T-cell (primary cell): ENCODE measurements around the gene ITIH1. TPM values are rescaled to one million over a fixed set of nuclear protein-coding genes. Genes with fewer than 3 reads are reported as not detected.

Source experiments
- ATAC-seq, 4 experiments: fragments of 200-7000 bp in 3 of 4; fragments of 150-1000 bp in 1 of 4; cut with Tn5 transposase; replicated peaks in 1 of 4; 1 replicate in 3 of 4; 2 replicates in 1 of 4; pipeline ENCODE4 v1.10.0; 2021; ENCODE audit warnings: moderate library complexity in 3 of 4, mild to moderate bottlenecking in 2 of 4, moderate number of reproducible peaks in 1 of 4
- CTCF ChIA-PET, 2 donors: fragments of 300-600 bp; sonication (Branson Sonifier 250); formaldehyde crosslinking; loops; one replicate each; lab custom pipeline; 2022; ENCODE audit warnings: antibody characterized with exemption in 2 of 2; lab: Charles Lee
- POLR2A ChIA-PET, 2 donors: fragments of 300-600 bp; sonication (Branson Sonifier 250); formaldehyde crosslinking; loops; one replicate each; lab custom pipeline; 2022; ENCODE audit warnings: antibody characterized with exemption in 2 of 2; lab: Charles Lee
- DNase-seq, 35 experiments: peaks; one replicate each; pipeline versions ENCODE4 v3.0.0 to v3.0.0-alpha.2; 2013 to 2023
- H3K27ac ChIP-seq: one replicate; pipeline ENCODE4 v1.5.1; 2013; ENCODE audit warnings: low read length
- H3K27me3 ChIP-seq, 2 experiments: replicated peaks in 1 of 2; 1 replicate in 1 of 2; 2 replicates in 1 of 2; pipeline versions ENCODE4 v1.6.1 to v1.7.0; 2013; ENCODE audit warnings: low read length in 1 of 2, mixed read lengths in 1 of 2; ENCODE audit not compliant: control insufficient read depth in 2 of 2, insufficient read depth in 2 of 2; ENCODE audit errors: extremely low read depth in 1 of 2
- H3K36me3 ChIP-seq, 2 donors: 1 replicate in 1 of 2; 2 replicates in 1 of 2; pipeline versions ENCODE4 v1.6.1 to v1.7.0; 2013; ENCODE audit warnings: low read length in 1 of 2; ENCODE audit not compliant: control insufficient read depth in 2 of 2, insufficient read depth in 1 of 2; ENCODE audit errors: extremely low read depth in 1 of 2
- H3K4me1 ChIP-seq, 2 experiments: 1 replicate in 1 of 2; 2 replicates in 1 of 2; pipeline versions ENCODE4 v1.6.1 to v1.7.0; 2013; ENCODE audit warnings: low read length in 2 of 2, mixed read lengths in 1 of 2; ENCODE audit not compliant: insufficient read depth in 2 of 2, control insufficient read depth in 1 of 2; ENCODE audit errors: extremely low read depth in 1 of 2
- H3K4me3 ChIP-seq, 2 donors: 1 replicate in 1 of 2; 2 replicates in 1 of 2; pipeline versions ENCODE4 v1.5.1 to v1.7.0; 2013; ENCODE audit warnings: mild to moderate bottlenecking in 2 of 2, low read length in 1 of 2, moderate library complexity in 1 of 2; ENCODE audit not compliant: control insufficient read depth in 1 of 2; ENCODE audit errors: extremely low read depth in 1 of 2
- H3K9me3 ChIP-seq: 2 replicates; pipeline ENCODE4 v1.7.0; 2013
- H3K27ac Mint-ChIP-seq, 2 donors: one replicate each; pipeline ENCODE4 v1.8.0; 2020 to 2021; ENCODE audit warnings: mild to moderate bottlenecking in 2 of 2, mixed read lengths in 2 of 2
- H3K27me3 Mint-ChIP-seq, 2 donors: one replicate each; pipeline ENCODE4 v1.8.0; 2021 to 2022; ENCODE audit warnings: mixed read lengths in 2 of 2
- H3K36me3 Mint-ChIP-seq: one replicate; pipeline ENCODE4 v1.8.0; 2021; ENCODE audit warnings: mixed read lengths
- H3K4me1 Mint-ChIP-seq, 3 donors: one replicate each; pipeline ENCODE4 v1.8.0; 2020 to 2022; ENCODE audit warnings: mixed read lengths in 3 of 3, mild to moderate bottlenecking in 1 of 3
- H3K4me3 Mint-ChIP-seq, 3 donors: one replicate each; pipeline ENCODE4 v1.8.0; 2020 to 2022; ENCODE audit warnings: mild to moderate bottlenecking in 3 of 3, mixed read lengths in 3 of 3, moderate library complexity in 3 of 3
- H3K9me3 Mint-ChIP-seq, 3 donors: one replicate each; pipeline ENCODE4 v1.8.0; 2020 to 2022; ENCODE audit warnings: mixed read lengths in 3 of 3
- WGBS: methylation state at CpG from one replicate; pipeline ENCODE4 v1.1.5; 2013; ENCODE audit warnings: missing lambda C conversion rate; ENCODE audit not compliant: insufficient coverage; 5-methylcytosine and 5-hydroxymethylcytosine counted together
- total RNA-seq, 35 experiments: library from RNA in 6 of 35; stranded (reverse) in 6 of 35; fragments of 120-200 nt in 1 of 35; gene quantifications; one replicate each; pipeline versions ENCODE4 v1.2.1 to v1.2.4 and lab custom pipeline; 2013 to 2026

The ITIH1 gene
- total RNA-seq, 5 donors from 2014 or later (not counting 1 experiment from before 2014, with no cell fraction given): 0.49 to 0.85 TPM; not detected in 3

- Mint-ChIP-seq H3K4me1 (peaks cover 4 to 12% (median 8%) of the 10 kb centered on the region in 3 donors), H3K9me3 (no peaks in the 10 kb centered on the region), H3K4me3 (no peak overlapping the region), H3K27ac (no peak overlapping the region), H3K36me3 (no peaks in the 10 kb centered on the region), H3K27me3 (no peaks in the 10 kb centered on the region)
- 30% methylated on average over 6 of the region's 7 CpGs for WGBS
- no peaks in the 10 kb centered on the region for H3K4me1 ChIP-seq
- H3K36me3 ChIP-seq: no peaks in the 10 kb centered on the region
- H3K4me3 ChIP-seq: no peak overlapping the region
- no peak overlapping the region for H3K27ac ChIP-seq
- CTCF ChIA-PET: no interaction called here
- POLR2A ChIA-PET: no interaction called here
- peaks cover 0 to 7% of the 10 kb centered on the region in 2 experiments for H3K27me3 ChIP-seq
- DNase-seq: no peak
- peak in 2 of 4 experiments; percentile 24 to 44 for ATAC-seq
- H3K9me3 ChIP-seq: no peaks in the 10 kb centered on the region
Observed at GRCh38 chr3:52809662-52810377, 32.4 kb downstream of the ITIH1 start.

- H3K9me3 Mint-ChIP-seq: no peaks in the 10 kb centered on the region
- H3K27me3 Mint-ChIP-seq: no peaks in the 10 kb centered on the region
- 86% methylated on average over 6 of the region's 11 CpGs for WGBS
- H3K4me3 ChIP-seq: no peak overlapping the region
- H3K27ac Mint-ChIP-seq: no peak overlapping the region
- no peaks in the 10 kb centered on the region for H3K9me3 ChIP-seq
- no peak for ATAC-seq
- no peaks in the 10 kb centered on the region for H3K4me1 ChIP-seq
- no peaks in the 10 kb centered on the region for H3K36me3 ChIP-seq
- H3K4me1 Mint-ChIP-seq: peaks cover 4 to 12% (median 8%) of the 10 kb centered on the region in 3 donors
- peaks cover 0 to 3% of the 10 kb centered on the region in 2 experiments for H3K27me3 ChIP-seq
- POLR2A ChIA-PET: interaction anchor here in 1 of 2 donors (0.6 kb wide), 1 partner anchor 102 kb away, joined by 6 read pairs; no protein-coding TSS in a partner anchor
- H3K36me3 Mint-ChIP-seq: no peaks in the 10 kb centered on the region
- DNase-seq: no peak
- CTCF ChIA-PET: interaction anchor here in 1 of 2 donors (0.6 kb wide), 1 partner anchor 1006 kb away, joined by 3 read pairs; no protein-coding TSS in a partner anchor
- H3K27ac ChIP-seq: no peak overlapping the region
- H3K4me3 Mint-ChIP-seq: no peak overlapping the region
Observed at GRCh38 chr3:52810923-52811322, 33.5 kb downstream of the ITIH1 start.

- Mint-ChIP-seq H3K27me3 (no peaks in the 10 kb centered on the region), H3K36me3 (no peaks in the 10 kb centered on the region), H3K4me1 (peaks cover 4 to 12% (median 8%) of the 10 kb centered on the region in 3 donors), H3K9me3 (no peaks in the 10 kb centered on the region), H3K4me3 (no peak overlapping the region), H3K27ac (no peak overlapping the region)
- 79% methylated on average over 7 of the region's 7 CpGs for WGBS
- ChIA-PET CTCF (interaction anchor here in 1 of 2 donors (0.8 kb wide), 1 partner anchor 13 kb away, joined by 4 read pairs; no protein-coding TSS in a partner anchor), POLR2A (interaction anchor here in 1 of 2 donors (0.6 kb wide), 1 partner anchor 103 kb away, joined by 6 read pairs; no protein-coding TSS in a partner anchor)
- Histone ChIP-seq H3K9me3 (no peaks in the 10 kb centered on the region), H3K27me3 (peaks cover 0 to 3% of the 10 kb centered on the region in 2 experiments), H3K36me3 (no peaks in the 10 kb centered on the region), H3K4me3 (no peak overlapping the region), H3K4me1 (no peaks in the 10 kb centered on the region), H3K27ac (no peak overlapping the region)
- DNase-seq (no peak), ATAC-seq (no peak)
Observed at GRCh38 chr3:52811452-52812011, 34.1 kb downstream of the ITIH1 start.

GRCh38 chr3:52813810-52814209 lies 36.4 kb downstream of the ITIH1 start:
- ATAC-seq (no peak), DNase-seq (no peak)
- H3K27me3 ChIP-seq: no peaks in the 10 kb centered on the region
- H3K27me3 Mint-ChIP-seq: no peaks in the 10 kb centered on the region
- H3K4me1 ChIP-seq: no peaks in the 10 kb centered on the region
- H3K4me3 Mint-ChIP-seq: no peak overlapping the region
- CTCF ChIA-PET: no interaction called here
- H3K27ac Mint-ChIP-seq: no peak overlapping the region
- H3K36me3 Mint-ChIP-seq: no peaks in the 10 kb centered on the region
- 100% methylated on average over 7 of the region's 8 CpGs for WGBS
- H3K4me1 Mint-ChIP-seq: peaks cover 4 to 12% (median 8%) of the 10 kb centered on the region in 3 donors
- H3K4me3 ChIP-seq: no peak overlapping the region
- POLR2A ChIA-PET: no interaction called here
- H3K36me3 ChIP-seq: no peaks in the 10 kb centered on the region
- H3K9me3 ChIP-seq: no peaks in the 10 kb centered on the region
- no peaks in the 10 kb centered on the region for H3K9me3 Mint-ChIP-seq
- H3K27ac ChIP-seq: no peak overlapping the region

GRCh38 chr3:52816199-52816598 lies 38.8 kb downstream of the ITIH1 start:
- H3K9me3 Mint-ChIP-seq: no peaks in the 10 kb centered on the region
- no peak overlapping the region for H3K4me3 Mint-ChIP-seq
- no peaks in the 10 kb centered on the region for H3K27me3 Mint-ChIP-seq
- Histone ChIP-seq H3K36me3 (no peaks in the 10 kb centered on the region), H3K4me3 (no peak overlapping the region), H3K4me1 (no peaks in the 10 kb centered on the region), H3K27me3 (no peaks in the 10 kb centered on the region), H3K9me3 (no peaks in the 10 kb centered on the region), H3K27ac (no peak overlapping the region)
- no peaks in the 10 kb centered on the region for H3K4me1 Mint-ChIP-seq
- 54% methylated on average over 2 of the region's 6 CpGs for WGBS
- H3K36me3 Mint-ChIP-seq: no peaks in the 10 kb centered on the region
- no peak overlapping the region for H3K27ac Mint-ChIP-seq
- ChIA-PET CTCF (no interaction called here), POLR2A (no interaction called here)
- DNase-seq: no peak
- no peak for ATAC-seq

GRCh38 chr3:52816654-52817053 lies 39.3 kb downstream of the ITIH1 start:
- ChIA-PET POLR2A (no interaction called here), CTCF (no interaction called here)
- no peaks in the 10 kb centered on the region for H3K36me3 ChIP-seq
- no peak overlapping the region for H3K4me3 ChIP-seq
- Mint-ChIP-seq H3K36me3 (no peaks in the 10 kb centered on the region), H3K4me1 (no peaks in the 10 kb centered on the region), H3K27me3 (no peaks in the 10 kb centered on the region), H3K4me3 (no peak overlapping the region), H3K27ac (no peak overlapping the region), H3K9me3 (no peaks in the 10 kb centered on the region)
- DNase-seq (no peak), ATAC-seq (no peak)
- WGBS: 87% methylated on average over 10 of the region's 10 CpGs
- no peaks in the 10 kb centered on the region for H3K4me1 ChIP-seq
- H3K27me3 ChIP-seq: no peaks in the 10 kb centered on the region
- H3K9me3 ChIP-seq: no peaks in the 10 kb centered on the region
- H3K27ac ChIP-seq: no peak overlapping the region
